Trophoblast cell (in vitro differentiated cells and primary cell): ENCODE measurements around the gene SCEL.

Source experiments
- DNase-seq, 2 donors: peaks; one replicate each; pipeline ENCODE4 v3.0.0-alpha.2; 2016
- H2AFZ ChIP-seq: 2 replicates; pipeline ENCODE4 v1.6.1; 2013; ENCODE audit warnings: low read length, moderate library complexity, mild to moderate bottlenecking; ENCODE audit not compliant: insufficient read depth, poor library complexity
- H2AK5ac ChIP-seq: 2 replicates; pipeline ENCODE4 v1.6.1; 2013; ENCODE audit warnings: mild to moderate bottlenecking, low read length
- H2BK120ac ChIP-seq: 2 replicates; pipeline ENCODE4 v1.6.1; 2013; ENCODE audit warnings: low read length, mild to moderate bottlenecking, moderate library complexity; ENCODE audit not compliant: insufficient read depth, poor library complexity
- H2BK12ac ChIP-seq: 2 replicates; pipeline ENCODE4 v1.6.1; 2013; ENCODE audit warnings: mild to moderate bottlenecking, low read length, moderate library complexity
- H2BK5ac ChIP-seq: 2 replicates; pipeline ENCODE4 v1.6.1; 2013; ENCODE audit warnings: low read length, low read depth, moderate library complexity, mild to moderate bottlenecking; ENCODE audit not compliant: poor library complexity
- H3K14ac ChIP-seq: 2 replicates; pipeline ENCODE4 v1.6.1; 2013; ENCODE audit warnings: mild to moderate bottlenecking, low read length
- H3K18ac ChIP-seq: 2 replicates; pipeline ENCODE4 v1.6.1; 2013; ENCODE audit warnings: mild to moderate bottlenecking, low read length
- H3K23ac ChIP-seq: 2 replicates; pipeline ENCODE4 v1.6.1; 2013; ENCODE audit warnings: low read length
- H3K27ac ChIP-seq: 2 replicates; pipeline ENCODE4 v1.5.1; 2013; ENCODE audit warnings: low read depth, mild to moderate bottlenecking, inconsistent platforms, low read length, moderate library complexity
- H3K27me3 ChIP-seq: 2 replicates; pipeline ENCODE4 v1.6.1; 2013; ENCODE audit warnings: inconsistent platforms, mild to moderate bottlenecking, low read length, moderate library complexity; ENCODE audit not compliant: insufficient read depth
- H3K36me3 ChIP-seq, 2 experiments: 1 replicate in 1 of 2; 2 replicates in 1 of 2; pipeline ENCODE4 v1.6.1; 2013; ENCODE audit warnings: low read length in 2 of 2, mild to moderate bottlenecking in 2 of 2, moderate library complexity in 1 of 2; ENCODE audit not compliant: insufficient read depth in 2 of 2, control insufficient read depth in 1 of 2
- H3K4ac ChIP-seq: 2 replicates; pipeline ENCODE4 v1.6.1; 2013; ENCODE audit warnings: low read depth, mild to moderate bottlenecking, low read length, moderate library complexity
- H3K4me1 ChIP-seq, 2 experiments: 1 replicate in 1 of 2; 2 replicates in 1 of 2; pipeline ENCODE4 v1.6.1; 2013; ENCODE audit warnings: low read length in 2 of 2, mild to moderate bottlenecking in 2 of 2, moderate library complexity in 1 of 2; ENCODE audit not compliant: insufficient read depth in 2 of 2, control insufficient read depth in 1 of 2
- H3K4me2 ChIP-seq: 2 replicates; pipeline ENCODE4 v1.6.1; 2013; ENCODE audit warnings: inconsistent platforms, mild to moderate bottlenecking, low read length, moderate library complexity
- H3K4me3 ChIP-seq: 2 replicates; pipeline ENCODE4 v1.5.1; 2013; ENCODE audit warnings: mild to moderate bottlenecking, low read depth, low read length, inconsistent platforms
- H3K79me1 ChIP-seq: one replicate; pipeline ENCODE4 v1.6.1; 2013; ENCODE audit warnings: low read length
- H3K79me2 ChIP-seq: 2 replicates; pipeline ENCODE4 v1.6.1; 2013; ENCODE audit warnings: low read length, mild to moderate bottlenecking; ENCODE audit not compliant: control insufficient read depth, insufficient read depth, poor library complexity
- H3K9ac ChIP-seq: 2 replicates; pipeline ENCODE4 v1.6.1; 2013; ENCODE audit warnings: mild to moderate bottlenecking, low read length
- H3K9me3 ChIP-seq: 2 replicates; pipeline ENCODE4 v1.6.1; 2013; ENCODE audit warnings: low read depth, mild to moderate bottlenecking, control low read depth, inconsistent platforms, low read length; ENCODE audit not compliant: insufficient read depth
- H4K12ac ChIP-seq: 2 replicates; pipeline ENCODE4 v1.6.1; 2013; ENCODE audit warnings: low read depth, mild to moderate bottlenecking, low read length, moderate library complexity
- H4K8ac ChIP-seq: 2 replicates; pipeline ENCODE4 v1.6.1; 2013; ENCODE audit warnings: low read depth, mild to moderate bottlenecking, low read length, moderate library complexity
- H4K91ac ChIP-seq: one replicate; pipeline ENCODE4 v1.6.1; 2013; ENCODE audit warnings: low read depth, mild to moderate bottlenecking, low read length, moderate library complexity
- WGBS: extraction: QIAGEN DNeasy Blood & Tissue Kit; methylation state at CpG from one replicate; pipeline ENCODE4 v1.1.7; 2013; ENCODE audit warnings: missing lambda C conversion rate; ENCODE audit not compliant: insufficient read length, insufficient coverage; ENCODE audit errors: extremely low coverage; 5-methylcytosine and 5-hydroxymethylcytosine counted together

SCEL gene

DNA sequence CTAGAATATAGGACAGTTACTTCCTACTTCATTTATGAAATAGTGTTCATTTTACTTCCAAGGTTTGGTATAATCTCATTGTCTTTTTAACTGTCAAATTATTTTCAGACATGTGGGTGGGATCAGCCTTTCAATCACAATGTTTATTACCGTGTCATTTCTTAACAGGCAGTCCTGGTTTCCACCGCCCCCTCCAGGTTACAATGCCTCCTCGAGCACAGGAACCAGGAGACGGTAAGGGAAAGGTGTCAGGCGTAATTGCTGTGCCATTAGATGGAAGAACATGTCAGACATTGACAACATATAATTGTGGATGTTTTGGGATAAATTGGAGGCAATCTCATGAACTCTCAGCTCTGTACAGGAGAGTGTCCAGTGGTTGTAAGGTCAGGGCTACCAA, 36.5 kb downstream of the SCEL start:
- H2BK120ac ChIP-seq, result no peak overlapping the region
- no peaks in the 10 kb centered on the region for H3K9me3 ChIP-seq
- no peak overlapping the region for H2BK5ac ChIP-seq
- H3K23ac ChIP-seq, result no peak overlapping the region
- H2AFZ ChIP-seq, result no peak overlapping the region
- H3K14ac ChIP-seq, result no peak overlapping the region
- no peak overlapping the region for H3K18ac ChIP-seq
- no peaks in the 10 kb centered on the region for H3K27me3 ChIP-seq
- H3K9ac ChIP-seq, result no peak overlapping the region
- no CpG with 5 or more reads among the region's 5 CpGs for WGBS
- H3K27ac ChIP-seq, result no peak overlapping the region
- no peak overlapping the region for H2AK5ac ChIP-seq
- H2BK12ac ChIP-seq, result no peak overlapping the region
- H3K4me1 ChIP-seq, result no peaks in the 10 kb centered on the region
- H3K4me3 ChIP-seq, result no peak overlapping the region
- no peak overlapping the region for H4K8ac ChIP-seq
- H3K4ac ChIP-seq, result no peak overlapping the region
- H4K12ac ChIP-seq, result no peak overlapping the region
- H3K36me3 ChIP-seq, result no peaks in the 10 kb centered on the region
- H3K4me2 ChIP-seq, result no peak overlapping the region
- no peak for DNase-seq
- no peaks in the 10 kb centered on the region for H3K79me1 ChIP-seq
- no peaks in the 10 kb centered on the region for H3K79me2 ChIP-seq
- H4K91ac ChIP-seq, result no peak overlapping the region

DNA sequence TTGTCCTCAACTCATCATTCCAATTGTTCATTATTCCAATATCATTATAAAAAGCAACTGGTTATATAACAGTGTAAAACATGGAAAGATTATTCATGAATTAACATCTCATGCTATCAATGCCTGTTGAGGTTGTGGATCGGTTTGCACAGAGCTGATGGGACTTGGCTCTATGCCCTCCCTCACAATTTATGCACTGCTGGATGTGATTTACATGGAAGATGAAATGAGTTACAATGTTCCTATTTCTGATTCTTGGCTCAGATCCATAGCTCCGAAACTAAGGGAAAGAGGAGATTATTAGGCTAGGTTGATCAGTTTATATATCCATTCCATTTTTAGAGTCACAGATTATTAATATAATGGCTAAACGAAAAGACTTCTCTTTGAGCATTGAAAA, 38.6 kb downstream of the SCEL start:
- no CpG with 5 or more reads among the region's 3 CpGs for WGBS
- no peak overlapping the region for H4K12ac ChIP-seq
- H3K23ac ChIP-seq, result no peak overlapping the region
- no peak overlapping the region for H2BK120ac ChIP-seq
- H2BK5ac ChIP-seq, result no peak overlapping the region
- no peak overlapping the region for H3K27ac ChIP-seq
- DNase-seq, result no peak
- H3K9ac ChIP-seq, result no peak overlapping the region
- no peak overlapping the region for H3K4ac ChIP-seq
- H3K27me3 ChIP-seq, result no peaks in the 10 kb centered on the region
- H4K91ac ChIP-seq, result no peak overlapping the region
- no peak overlapping the region for H4K8ac ChIP-seq
- H2BK12ac ChIP-seq, result no peak overlapping the region
- no peaks in the 10 kb centered on the region for H3K79me1 ChIP-seq
- no peaks in the 10 kb centered on the region for H3K4me1 ChIP-seq
- no peaks in the 10 kb centered on the region for H3K79me2 ChIP-seq
- H3K18ac ChIP-seq, result no peak overlapping the region
- no peak overlapping the region for H3K4me2 ChIP-seq
- H2AFZ ChIP-seq, result no peak overlapping the region
- no peak overlapping the region for H3K14ac ChIP-seq
- H3K36me3 ChIP-seq, result no peaks in the 10 kb centered on the region
- H3K9me3 ChIP-seq, result no peaks in the 10 kb centered on the region
- H2AK5ac ChIP-seq, result no peak overlapping the region
- no peak overlapping the region for H3K4me3 ChIP-seq

- Histone ChIP-seq H3K4me1 (no peaks in the 10 kb centered on the region), H4K8ac (no peak overlapping the region), H2AFZ (no peak overlapping the region), H3K36me3 (no peaks in the 10 kb centered on the region), H3K4ac (no peak overlapping the region), H3K9ac (no peak overlapping the region), H2BK120ac (no peak overlapping the region), H2BK5ac (no peak overlapping the region), H3K23ac (no peak overlapping the region), H2BK12ac (no peak overlapping the region), H2AK5ac (no peak overlapping the region), H3K18ac (no peak overlapping the region), H3K27me3 (no peaks in the 10 kb centered on the region), H4K91ac (no peak overlapping the region), H3K79me2 (no peaks in the 10 kb centered on the region), H4K12ac (no peak overlapping the region), H3K79me1 (no peaks in the 10 kb centered on the region), H3K27ac (no peak overlapping the region), H3K4me3 (no peak overlapping the region), H3K14ac (no peak overlapping the region), H3K9me3 (no peaks in the 10 kb centered on the region), H3K4me2 (no peak overlapping the region)
- DNase-seq, result no peak
- WGBS, result no CpG with 5 or more reads among the region's 2 CpGs
Observed at GRCh38 chr13:77579959-77580358, 44.5 kb downstream of the SCEL start.

DNA sequence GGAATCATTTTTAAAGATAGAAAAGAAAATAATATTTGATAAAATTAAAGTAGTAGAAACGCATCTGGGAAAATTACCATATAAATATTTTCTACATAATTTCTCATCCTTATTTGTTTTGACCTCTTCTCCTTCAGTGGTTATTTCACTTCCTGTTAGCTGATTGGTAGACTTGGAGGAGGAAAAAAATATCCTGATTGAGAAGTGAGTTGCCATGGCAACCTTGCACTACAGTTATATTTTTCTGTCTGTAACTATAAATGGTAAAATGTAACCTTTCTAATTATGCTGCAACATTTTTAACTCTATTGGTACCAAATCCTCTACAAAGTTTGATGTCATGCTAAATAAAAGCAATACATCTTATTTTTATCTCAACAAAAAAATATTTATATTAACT, 45.2 kb downstream of the SCEL start:
- no peak overlapping the region for H3K9ac ChIP-seq
- H3K23ac ChIP-seq, result no peak overlapping the region
- WGBS, result no CpG with 5 or more reads among the region's 1 CpG
- no peaks in the 10 kb centered on the region for H3K27me3 ChIP-seq
- no peaks in the 10 kb centered on the region for H3K36me3 ChIP-seq
- H2BK5ac ChIP-seq, result no peak overlapping the region
- H3K4me1 ChIP-seq, result no peaks in the 10 kb centered on the region
- H3K18ac ChIP-seq, result no peak overlapping the region
- no peak overlapping the region for H3K4ac ChIP-seq
- no peak for DNase-seq
- H3K4me3 ChIP-seq, result no peak overlapping the region
- no peak overlapping the region for H3K4me2 ChIP-seq
- H2AFZ ChIP-seq, result no peak overlapping the region
- H2BK12ac ChIP-seq, result no peak overlapping the region
- H3K79me2 ChIP-seq, result no peaks in the 10 kb centered on the region
- no peaks in the 10 kb centered on the region for H3K79me1 ChIP-seq
- H3K14ac ChIP-seq, result no peak overlapping the region
- H4K12ac ChIP-seq, result no peak overlapping the region
- H3K27ac ChIP-seq, result no peak overlapping the region
- no peak overlapping the region for H2AK5ac ChIP-seq
- no peak overlapping the region for H2BK120ac ChIP-seq
- H4K8ac ChIP-seq, result no peak overlapping the region
- no peaks in the 10 kb centered on the region for H3K9me3 ChIP-seq
- no peak overlapping the region for H4K91ac ChIP-seq
